Activated CD8-positive, alpha-beta memory T cell treated with anti-CD3 and anti-CD28 coated beads for 1 hour (primary cell): ENCODE results near the gene DKK2.

Experiments used
- DNase-seq, 2 donors: peaks; one replicate each; pipeline ENCODE4 v3.0.0-alpha.2; 2020; ENCODE audit warnings: low read depth in 1 of 2; ENCODE audit errors: extremely low read depth in 1 of 2

Gene DKK2

DNA sequence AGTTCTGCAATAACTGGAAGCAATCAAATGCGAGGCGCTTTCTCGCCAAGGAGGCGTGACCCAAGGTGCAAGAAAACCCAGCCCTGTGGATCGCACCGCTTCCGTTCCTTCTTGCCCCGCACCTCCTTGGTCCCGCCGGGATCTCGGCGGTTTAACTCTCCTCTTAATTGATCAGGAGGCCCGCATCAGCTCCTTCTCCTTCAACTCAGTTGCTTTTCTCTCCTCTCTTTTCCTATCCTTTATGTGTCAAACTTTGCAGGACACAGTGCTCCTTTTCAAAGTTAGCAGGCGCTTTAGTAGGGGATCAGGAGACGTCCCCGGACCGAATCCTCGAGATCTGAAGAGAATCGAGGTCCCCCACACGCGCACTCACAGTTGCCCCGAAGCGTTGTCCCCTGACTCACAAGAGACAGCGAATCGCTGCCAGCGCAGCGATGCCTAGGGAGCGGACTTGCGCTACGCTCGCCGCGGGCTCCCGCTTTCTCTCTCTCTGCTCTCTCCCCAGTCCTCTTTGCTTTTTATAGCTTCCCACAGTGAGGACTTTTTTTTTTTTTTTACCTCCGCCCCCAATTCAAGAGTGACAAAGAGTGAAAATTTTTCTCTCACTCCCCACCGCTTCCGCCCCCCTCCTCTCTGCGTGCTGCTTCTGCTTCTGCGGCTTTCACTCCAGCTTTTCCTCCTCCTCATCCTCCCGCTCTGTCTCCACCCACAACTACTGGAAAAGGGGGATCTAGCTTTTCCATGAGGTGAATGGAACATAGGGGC lies at the start of gene DKK2:
DKK2 (minus strand) TSS at position 495 of the 765 bp plus-strand sequence. CDS start 722 bp downstream, outside the sequence.
- no peak for DNase-seq

DNA sequence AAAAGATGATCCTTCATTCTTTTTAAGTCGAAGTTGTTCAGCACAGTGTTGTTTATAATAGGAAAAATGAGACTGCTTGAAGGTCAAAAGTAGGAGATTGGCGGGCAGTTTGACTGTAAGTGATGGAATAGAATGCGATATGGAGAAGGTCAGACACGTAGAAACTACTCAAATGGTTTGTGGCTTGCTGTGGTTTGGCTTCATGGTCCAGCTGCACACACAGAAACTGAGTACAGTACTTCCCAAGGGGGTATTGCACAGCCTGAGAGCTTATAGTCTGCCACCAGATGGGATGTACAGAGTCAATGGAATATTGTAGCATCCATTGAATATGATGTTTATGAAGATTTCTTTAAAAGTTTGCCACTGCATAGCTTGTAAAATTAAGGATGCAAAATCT lies 41.1 kb upstream of the DKK2 start:
- DNase-seq = no peak

DNA sequence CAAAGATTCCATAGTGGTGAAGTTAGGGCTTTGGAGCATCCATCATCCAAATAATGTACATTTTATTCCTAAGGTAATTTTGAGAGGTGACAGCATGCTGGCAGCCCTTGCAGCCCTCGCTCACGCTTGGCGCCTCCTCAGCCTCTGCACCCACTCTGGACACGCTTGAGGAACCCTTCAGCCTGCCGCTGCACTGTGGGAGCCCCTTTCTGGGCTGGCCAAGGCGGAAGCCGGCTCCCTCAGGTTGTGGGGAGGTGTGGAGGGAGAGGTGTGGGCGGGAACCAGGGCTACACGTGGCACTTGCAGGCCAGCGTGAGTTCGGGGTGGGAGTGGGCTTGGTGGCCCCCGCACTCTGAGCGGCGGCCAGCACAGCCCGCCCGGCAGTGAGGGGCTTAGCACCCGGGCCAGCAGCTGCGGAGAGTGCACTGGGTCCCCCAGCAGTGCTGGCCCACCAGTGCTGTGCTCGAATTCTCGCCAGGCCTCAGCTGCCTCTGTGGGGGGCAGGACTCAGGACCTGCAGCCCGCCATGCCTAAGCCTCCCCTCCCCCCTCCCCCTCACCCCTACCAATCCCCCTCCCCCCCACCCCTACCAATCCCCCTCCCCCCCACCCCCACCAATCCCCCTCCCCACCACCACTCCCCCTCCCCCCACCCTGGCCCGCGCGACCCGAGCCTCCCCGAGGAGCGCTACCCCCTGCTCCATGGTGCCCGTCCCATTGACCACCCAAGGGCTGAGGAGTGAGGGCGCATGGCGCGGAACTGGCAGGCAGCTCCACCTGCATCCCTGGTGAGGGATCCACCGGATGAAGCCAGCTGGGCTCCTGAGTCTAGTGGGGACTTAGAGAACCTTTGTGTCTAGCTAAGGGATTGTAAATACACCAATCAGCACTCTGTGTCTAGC lies 37.0 kb upstream of the DKK2 start:
- no peak for DNase-seq

- no peak for DNase-seq
Observed at GRCh38 chr4:107071108-107071507, 35.0 kb upstream of the DKK2 start.

GRCh38 chr4:107069049-107069448 lies 32.9 kb upstream of the DKK2 start:
- no peak for DNase-seq

DNA sequence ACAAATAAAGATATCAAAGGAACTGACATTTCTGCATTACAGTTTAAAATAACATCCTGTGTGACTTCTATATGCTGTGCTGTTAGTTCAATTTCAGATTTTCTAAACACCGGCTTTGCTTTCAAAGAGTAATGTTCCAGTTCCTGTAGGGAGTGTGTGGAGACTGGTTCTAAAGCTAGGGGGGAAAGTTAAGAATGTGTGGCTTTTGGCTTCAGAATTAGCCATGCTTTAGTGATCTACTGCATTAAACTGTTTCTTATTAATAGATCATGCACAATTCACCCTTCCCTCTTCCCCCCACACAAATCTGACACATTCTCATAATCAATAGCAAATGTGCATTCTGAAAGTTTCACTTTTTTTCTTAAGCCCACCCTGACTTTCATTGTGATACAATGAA lies 32.0 kb upstream of the DKK2 start:
- DNase-seq = no peak

GRCh38 chr4:107066621-107067020 lies 30.5 kb upstream of the DKK2 start:
- no peak for DNase-seq

DNA sequence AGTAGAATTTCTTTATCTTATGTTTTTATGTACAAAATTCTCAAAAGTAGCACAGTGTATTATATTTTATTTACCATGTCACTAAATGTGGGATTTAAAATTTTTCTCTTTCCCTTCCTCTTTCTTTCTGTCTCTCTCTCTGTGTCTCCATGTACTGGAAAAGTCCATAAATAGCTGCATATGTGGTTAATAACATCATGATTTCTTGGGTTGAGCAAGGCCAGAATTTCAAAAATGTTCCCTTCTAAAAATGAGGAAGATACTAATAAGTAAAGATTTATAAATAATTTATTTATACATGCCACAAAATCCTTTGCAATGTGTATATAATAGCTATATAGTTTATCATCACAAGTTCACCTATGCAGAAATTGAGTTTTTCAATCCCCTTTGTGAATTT lies 29.1 kb upstream of the DKK2 start:
- DNase-seq = no peak

GRCh38 chr4:107060388-107060787 lies 24.3 kb upstream of the DKK2 start:
- DNase-seq = no peak

- no peak for DNase-seq
Observed at GRCh38 chr4:107058828-107059227, 22.7 kb upstream of the DKK2 start.

- no peak for DNase-seq
Observed at GRCh38 chr4:107050525-107051135, 14.5 kb upstream of the DKK2 start.

DNA sequence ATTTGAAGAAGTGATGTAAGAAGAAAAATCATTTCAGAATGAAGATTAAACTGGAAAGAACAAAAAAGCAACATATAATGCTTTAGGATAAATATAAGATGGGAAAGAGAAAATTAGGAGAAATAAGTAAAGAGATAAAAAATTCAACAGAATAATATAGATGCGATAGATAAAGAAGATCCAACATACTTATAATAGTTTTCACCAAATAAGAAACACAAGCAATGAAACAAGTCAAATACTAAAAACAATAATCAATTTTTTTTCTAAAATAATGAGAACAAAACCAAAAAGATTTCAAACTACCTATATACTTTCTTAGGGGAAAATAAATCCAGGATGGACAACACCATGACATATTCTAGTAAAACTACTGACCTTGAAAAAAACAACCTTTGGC lies 10.1 kb upstream of the DKK2 start:
- DNase-seq = no peak

- DNase-seq = no peak
Observed at GRCh38 chr4:107044170-107044569, 8.1 kb upstream of the DKK2 start.

- no peak for DNase-seq
Observed at GRCh38 chr4:107037199-107037584, 1.1 kb upstream of the DKK2 start.

DNA sequence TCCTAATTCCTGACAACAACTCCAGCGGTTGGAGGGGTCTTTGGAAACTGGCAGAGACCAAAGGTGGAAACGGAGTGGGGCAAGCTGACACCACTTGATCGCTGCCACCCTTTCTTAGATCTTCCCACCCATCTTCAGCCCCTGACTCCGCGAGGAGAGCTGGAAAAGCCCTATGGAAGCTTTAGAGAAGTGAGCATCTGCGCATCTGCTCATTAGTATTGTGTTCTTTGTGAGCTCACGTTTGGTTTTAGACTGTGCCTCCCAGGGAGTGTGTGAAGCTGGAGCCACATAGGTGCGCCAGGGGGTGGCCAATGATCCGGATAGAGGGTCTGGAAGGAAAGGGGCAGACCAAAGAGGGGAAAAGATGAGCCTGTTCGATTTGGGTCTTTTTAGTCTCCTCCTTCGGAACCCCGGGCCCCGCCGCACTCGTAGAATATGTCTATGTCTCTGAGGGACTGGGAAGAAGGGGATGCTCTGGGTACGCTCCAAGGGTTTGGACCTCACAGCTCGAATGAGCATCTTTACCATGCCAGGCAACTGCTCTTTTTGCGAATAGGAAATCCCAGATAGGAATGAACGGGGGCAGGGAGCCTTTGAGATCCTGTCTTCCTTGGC lies 578 bp upstream of the DKK2 start:
- DNase-seq = no peak

DNA sequence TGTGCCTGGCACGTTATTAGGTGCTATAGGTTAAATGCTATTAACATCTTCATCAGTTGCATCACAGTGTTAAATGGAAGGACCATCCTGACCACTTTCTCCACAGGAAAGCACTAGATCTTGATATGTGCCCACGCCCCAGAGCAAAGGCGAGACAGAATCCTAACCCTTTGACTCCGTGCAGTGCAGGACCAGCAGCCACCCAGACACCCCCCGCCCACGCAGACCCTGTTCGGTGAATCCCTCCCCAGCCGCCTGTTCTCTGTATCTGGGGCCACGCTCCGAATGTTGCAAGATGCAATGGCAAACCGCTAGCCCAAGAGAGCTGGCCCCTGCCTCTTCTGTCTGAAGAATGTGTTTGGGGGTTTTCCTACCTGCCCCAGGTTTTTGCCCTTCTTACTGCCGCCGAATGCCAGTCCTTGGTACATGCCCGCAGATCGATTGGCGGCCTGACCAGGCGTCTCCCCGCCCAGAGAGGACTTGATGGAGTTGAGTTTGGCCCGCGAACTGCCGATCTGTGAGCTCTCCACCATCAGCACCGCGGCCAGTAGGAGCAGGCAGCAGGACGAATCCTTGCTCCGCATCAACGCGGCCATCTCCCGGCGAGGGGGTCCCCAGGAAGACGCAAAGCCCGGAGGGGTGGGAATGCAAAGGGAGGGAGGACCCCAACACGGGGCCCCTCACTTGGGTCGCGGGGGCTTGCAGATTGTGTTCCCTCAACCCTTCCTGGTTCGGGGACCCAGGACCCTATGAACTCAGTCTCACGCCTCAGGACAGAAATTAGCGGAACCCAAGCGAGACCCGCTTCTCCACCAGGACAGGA lies 906 bp downstream of the DKK2 start:
- no peak for DNase-seq

DNA sequence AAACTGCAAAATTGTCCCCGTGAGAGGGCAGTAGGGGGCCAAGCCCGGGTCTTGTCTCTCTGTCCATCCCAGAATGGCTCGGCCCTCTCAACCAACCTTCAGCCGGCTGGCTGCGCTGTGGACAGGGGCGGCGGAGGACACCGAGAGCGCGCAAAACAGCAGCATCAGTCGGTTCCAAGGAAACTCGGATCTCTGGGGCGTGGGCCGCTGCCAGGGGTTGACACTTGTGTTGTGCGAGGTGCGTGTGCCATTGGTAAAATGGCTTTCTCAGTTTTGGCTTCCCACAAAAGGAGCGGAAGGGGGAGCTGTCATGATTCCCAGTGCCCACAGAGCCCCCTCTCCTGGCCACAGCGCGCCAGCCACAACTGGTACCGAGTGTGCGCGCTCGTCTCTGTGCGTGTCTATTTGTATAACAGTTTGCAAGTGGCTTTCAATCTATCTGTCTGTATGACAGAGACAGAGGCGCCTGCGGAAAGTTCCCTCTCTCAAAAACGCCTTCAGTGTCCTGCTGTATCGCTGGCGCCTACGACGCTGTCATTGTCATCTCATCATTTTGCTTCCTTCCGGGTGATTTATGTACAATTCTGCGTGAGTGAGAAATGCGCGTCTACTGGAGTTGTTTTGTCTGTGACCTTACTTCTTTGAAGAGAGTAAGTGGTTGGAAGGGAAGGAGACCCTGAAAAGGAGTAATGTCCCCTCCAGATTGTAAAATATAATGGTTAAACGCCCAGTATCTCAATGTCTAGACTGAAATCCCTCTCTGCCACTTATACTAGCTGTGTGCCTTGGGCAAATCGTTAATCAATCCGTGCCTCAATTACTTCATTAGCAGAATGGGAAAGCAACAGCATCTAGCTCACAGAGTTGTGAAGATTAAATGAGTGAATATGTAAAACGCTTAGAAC lies 1.8 kb downstream of the DKK2 start:
- no peak for DNase-seq

DNA sequence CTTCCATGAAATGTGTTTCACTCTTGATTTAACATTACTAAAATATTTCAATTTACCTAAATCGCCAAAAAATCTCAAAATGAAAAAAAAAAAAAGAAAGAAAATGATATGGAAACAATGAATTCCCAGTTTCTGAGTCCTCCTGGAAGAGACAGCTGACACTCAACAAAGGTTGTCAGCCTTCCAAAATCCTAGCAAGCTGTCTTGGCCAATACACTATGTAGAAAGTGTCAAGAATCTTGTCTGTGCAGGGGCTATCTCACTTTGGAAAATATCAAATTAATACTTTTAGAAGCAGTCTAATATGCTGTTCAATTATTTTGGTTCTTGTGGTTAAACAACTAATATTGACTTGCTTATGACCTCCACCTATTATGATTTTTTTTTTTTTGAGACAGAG lies 8.7 kb downstream of the DKK2 start:
- no peak for DNase-seq

GRCh38 chr4:107018344-107018735 lies 17.8 kb downstream of the DKK2 start:
- no peak for DNase-seq
